GM19193 (cell line): ENCODE results near the gene NTN3.

ENCODE experiments used
- POLR2A ChIP-seq: IDR thresholded peaks from 4 replicates; pipeline ENCODE4 v1.6.1; 2011; ENCODE audit not compliant: insufficient read depth, insufficient read length; ENCODE audit errors: extremely low read depth

Gene NTN3

GRCh38 chr16:2469399-2470233, 1.5 kb upstream of the NTN3 start:
- no peak for TF ChIP-seq POLR2A

- TF ChIP-seq POLR2A = no peak
These were observed 879 bp upstream of the NTN3 start for GRCh38 chr16:2470234-2470601.

- TF ChIP-seq POLR2A = no peak
These were observed 488 bp upstream of the NTN3 start for GRCh38 chr16:2470603-2471015.

GRCh38 chr16:2471653-2472487, 773 bp downstream of the NTN3 start:
- no peak for TF ChIP-seq POLR2A

- no peak for TF ChIP-seq POLR2A
These were observed 1.4 kb downstream of the NTN3 start for GRCh38 chr16:2472488-2472864.

GRCh38 chr16:2472885-2473445, 1.9 kb downstream of the NTN3 start:
- TF ChIP-seq POLR2A = peak; percentile 20

GRCh38 chr16:2473446-2473926, 2.4 kb downstream of the NTN3 start:
- no peak for TF ChIP-seq POLR2A

GRCh38 chr16:2473999-2474876, 3.1 kb downstream of the NTN3 start:
- no peak for TF ChIP-seq POLR2A

GRCh38 chr16:2474877-2475412, 3.8 kb downstream of the NTN3 start, which contains the start of gene TBC1D24:
Gene TBC1D24, plus strand, starts transcription at chr16:2475127. Its CDS starts 21,022 bp downstream, at chr16:2496149.
- peak; percentile 80 for TF ChIP-seq POLR2A

- TF ChIP-seq POLR2A = no peak
These were observed 4.6 kb downstream of the NTN3 start for GRCh38 chr16:2475413-2476344.

GRCh38 chr16:2476345-2476720, 5.2 kb downstream of the NTN3 start:
- no peak for TF ChIP-seq POLR2A

- TF ChIP-seq POLR2A = no peak
These were observed 5.6 kb downstream of the NTN3 start for GRCh38 chr16:2476741-2477140.

GRCh38 chr16:2477327-2477726, 6.2 kb downstream of the NTN3 start:
- no peak for TF ChIP-seq POLR2A
